ENCODE results near the gene SV2A. TPM values are rescaled to one million over a fixed set of nuclear protein-coding genes. Genes with fewer than 3 reads are reported as not detected.
"Not testable (repeated sequence)": the region's sequence is repeated elsewhere in the genome, so short reads cannot be mapped to it uniquely, and the experiment has no call there.

SV2A gene
- total RNA-seq, 1 donor from 2014 or later: 0.51 TPM

DNA sequence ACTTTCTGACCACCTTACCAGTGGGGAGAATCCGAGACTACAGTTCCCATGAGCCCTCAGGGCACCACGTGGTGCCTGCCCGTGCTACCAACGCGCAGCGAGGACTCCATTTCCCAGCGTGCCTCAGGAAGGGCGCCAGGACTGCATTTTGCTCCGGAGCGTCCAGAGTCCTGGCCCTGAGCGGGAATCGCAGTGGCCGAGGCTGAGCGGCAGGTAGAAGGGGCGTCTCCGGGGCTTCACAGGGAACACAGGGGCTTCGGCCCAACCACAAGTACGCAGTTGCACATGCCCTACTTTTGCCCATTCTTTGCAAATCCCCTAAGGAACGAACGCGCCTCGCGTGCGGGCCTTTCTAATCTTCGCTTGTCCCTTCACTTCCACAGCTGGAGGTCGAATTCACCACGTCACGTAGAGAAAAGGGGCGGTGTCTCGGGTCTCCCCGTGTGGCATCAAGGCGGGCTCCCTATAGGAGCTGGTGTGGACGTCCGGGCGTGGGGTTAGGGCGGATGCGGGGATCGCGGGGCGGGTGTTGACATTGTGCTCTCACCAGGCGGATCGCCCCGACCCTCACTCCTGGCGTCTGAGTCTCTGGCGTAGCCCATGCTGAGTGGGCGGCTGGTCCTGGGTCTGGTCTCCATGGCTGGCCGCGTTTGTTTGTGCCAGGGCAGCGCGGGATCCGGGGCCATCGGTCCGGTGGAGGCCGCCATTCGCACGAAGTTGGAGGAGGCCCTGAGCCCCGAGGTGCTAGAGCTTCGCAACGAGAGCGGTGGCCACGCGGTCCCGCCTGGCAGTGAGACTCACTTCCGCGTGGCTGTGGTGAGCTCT is 18.0 kb downstream of the SV2A start, which contains the start of gene BOLA1:
Gene BOLA1, plus strand, starts transcription at position 109 of the 825 bp plus-strand sequence. Its CDS starts 492 bp downstream, at position 601.
- intact Hi-C loops (cut with DNase I): no loop called here
- peak; percentile 99 for ATAC-seq
- DNase-seq (ENCODE audit: missing footprints): peak; percentile 96

DNA sequence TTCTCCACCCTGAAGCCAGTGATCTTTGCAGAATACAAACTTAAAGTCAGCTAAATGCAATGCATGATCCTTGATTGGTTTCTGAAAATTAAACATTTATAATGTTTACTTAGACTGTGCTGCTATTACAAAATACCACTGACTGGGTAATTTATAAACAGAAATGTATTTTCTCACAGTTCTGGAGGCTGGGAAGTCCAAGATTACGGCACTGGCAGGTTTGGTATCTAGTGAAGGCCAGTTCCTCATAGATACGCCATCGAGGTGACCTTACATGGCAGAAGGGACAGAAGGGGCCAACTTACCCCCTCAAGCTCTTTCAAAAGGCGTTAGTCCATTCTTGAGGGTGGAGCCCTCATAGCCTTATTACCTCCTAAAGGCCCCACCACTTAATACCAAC is 21.1 kb downstream of the SV2A start:
- no peak for ATAC-seq
- DNase-seq (ENCODE audit: missing footprints): no peak
- intact Hi-C loops (cut with DNase I): no loop called here

DNA sequence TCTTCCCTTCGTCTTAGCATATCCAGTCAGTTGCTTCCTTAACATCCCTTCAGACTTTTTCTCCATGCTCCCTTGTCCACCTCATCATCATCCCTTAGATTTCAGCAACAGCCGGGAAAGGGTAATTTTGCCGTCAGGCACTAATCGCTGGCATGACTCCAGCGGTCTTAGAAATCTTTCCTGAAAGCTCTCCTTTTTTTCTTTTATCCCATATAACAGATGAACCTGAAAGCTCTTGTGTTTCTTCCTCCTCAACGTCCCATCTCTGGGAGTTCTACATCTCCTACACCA is 28.7 kb downstream of the SV2A start:
- intact Hi-C loops (cut with DNase I): loop anchor here (1.0 kb wide), 1 partner anchor 39 kb away; no protein-coding TSS in a partner anchor
- DNase-seq (ENCODE audit: missing footprints): no peak

DNA sequence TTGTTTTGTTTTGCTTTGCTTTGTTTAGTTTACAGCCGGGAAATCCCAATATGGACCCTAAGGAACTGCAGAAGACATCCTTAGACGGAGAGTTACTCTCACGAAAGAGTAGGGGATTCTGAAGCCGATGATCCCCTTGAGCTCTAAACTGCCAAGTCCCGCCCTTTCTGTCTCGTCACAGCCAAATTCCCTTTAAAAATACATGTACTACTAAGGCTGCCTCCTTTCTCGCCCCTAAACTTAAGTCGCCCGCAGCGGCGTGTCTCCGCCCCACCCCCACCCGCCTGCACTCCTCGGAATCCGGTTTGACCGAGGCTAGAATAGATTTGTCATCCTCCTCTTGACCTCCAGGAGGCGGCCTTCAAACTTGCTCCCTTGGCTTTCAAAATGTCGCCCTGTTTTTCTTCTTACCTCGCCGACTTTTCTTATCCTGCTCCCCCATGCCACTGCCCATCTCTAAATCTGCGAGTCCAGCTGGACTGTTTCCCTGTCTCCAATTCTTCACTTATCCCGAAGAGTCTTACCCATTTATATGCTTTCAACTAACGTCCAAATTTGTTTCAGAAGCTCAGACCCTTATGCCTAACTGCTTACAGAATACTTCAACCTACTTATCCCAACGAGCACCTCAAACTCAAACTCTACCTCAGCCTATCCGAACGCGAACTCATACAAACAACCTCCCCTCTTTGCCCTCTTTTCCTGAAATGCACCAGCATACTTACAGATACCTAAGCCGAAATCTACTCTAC is 29.2 kb downstream of the SV2A start:
- intact Hi-C loops (cut with DNase I): loop anchor here (1.0 kb wide), 1 partner anchor 40 kb away; no protein-coding TSS in a partner anchor
- ATAC-seq (peak; percentile 46), DNase-seq (ENCODE audit: missing footprints) (peak; percentile 79)

More for the DNA sequence above, 28.7 kb downstream of the SV2A start:
- no peak for ATAC-seq

DNA sequence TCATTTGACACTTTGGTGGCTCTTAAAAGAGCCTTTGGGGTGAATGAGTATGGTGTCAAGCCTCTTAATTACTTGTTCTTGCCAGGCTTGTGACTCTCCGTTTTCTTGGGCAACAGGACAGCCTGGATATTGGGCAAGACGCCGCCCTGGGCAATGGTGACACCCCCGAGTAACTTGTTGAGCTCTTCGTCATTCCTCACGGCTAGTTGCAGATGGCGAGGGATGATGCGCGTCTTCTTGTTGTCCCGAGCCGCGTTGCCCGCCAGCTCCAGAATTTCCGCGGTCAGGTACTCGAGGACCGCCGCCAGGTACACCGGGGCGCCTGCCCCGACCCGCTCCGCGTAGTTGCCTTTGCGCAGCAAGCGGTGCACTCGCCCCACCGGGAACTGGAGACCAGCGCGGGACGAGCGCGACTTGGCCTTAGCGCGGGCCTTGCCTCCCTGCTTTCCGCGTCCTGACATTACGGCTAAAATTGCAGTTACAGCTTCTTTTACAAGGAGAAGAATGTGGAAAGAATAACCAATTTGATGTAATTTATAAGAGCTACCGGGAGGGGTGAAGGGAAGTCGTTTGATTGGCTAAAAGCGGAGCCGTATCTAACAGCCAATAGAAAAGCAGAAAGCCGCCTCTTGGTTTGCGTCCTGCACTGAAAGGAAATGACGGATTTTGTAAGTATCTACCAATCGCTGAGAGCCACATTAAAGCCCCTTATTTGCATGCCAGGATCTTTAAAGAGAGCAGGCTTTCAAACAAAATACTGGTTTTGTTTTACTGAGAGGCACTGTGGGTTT is 30.0 kb downstream of the SV2A start:
- ATAC-seq: peak; percentile 80
- intact Hi-C loops (cut with DNase I): loop anchor here (1.0 kb wide), 1 partner anchor 41 kb away; no protein-coding TSS in a partner anchor
- DNase-seq (ENCODE audit: missing footprints): peak; percentile 86

DNA sequence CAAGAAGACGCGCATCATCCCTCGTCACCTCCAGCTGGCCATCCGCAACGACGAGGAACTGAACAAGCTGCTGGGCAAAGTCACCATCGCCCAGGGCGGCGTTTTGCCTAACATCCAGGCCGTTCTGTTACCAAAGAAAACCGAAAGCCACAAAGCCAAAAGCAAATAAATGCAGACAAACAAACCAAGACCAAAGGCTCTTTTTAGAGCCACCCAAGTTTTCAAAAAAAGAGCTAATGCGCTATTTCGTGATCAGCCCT is 30.5 kb downstream of the SV2A start:
- intact Hi-C loops (cut with DNase I): not testable (repeated sequence)

DNA sequence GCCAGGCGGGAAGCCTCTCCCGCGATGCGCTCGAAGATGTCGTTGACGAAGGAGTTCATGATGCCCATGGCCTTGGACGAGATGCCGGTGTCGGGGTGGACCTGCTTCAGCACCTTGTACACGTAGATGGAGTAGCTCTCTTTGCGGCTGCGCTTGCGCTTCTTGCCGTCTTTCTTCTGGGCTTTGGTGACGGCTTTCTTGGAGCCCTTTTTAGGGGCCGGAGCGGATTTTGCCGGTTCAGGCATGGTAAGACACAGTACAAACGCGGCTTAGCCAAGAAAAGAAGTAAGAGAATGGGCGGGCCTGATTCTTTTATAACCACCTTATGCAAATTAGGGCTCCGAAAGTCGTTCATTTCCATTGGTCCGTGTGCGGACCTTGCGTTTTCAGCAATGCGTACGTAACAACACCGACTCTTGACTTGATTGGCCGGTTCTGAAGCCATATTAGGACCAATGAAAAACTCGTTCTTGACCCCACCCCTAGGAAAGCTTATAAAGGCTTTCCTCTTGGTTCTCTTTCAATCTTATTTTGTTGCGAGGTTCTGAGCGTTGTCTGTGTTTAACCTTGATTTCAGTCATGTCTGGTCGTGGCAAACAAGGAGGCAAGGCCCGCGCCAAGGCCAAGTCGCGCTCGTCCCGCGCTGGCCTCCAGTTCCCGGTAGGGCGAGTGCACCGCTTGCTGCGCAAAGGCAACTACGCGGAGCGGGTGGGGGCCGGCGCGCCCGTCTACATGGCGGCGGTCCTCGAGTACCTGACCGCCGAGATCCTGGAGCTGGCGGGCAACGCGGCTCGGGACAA is 31.0 kb downstream of the SV2A start:
- DNase-seq (ENCODE audit: missing footprints) (peak; percentile 87), ATAC-seq (peak; percentile 89)
- intact Hi-C loops (cut with DNase I): no loop called here

More for the DNA sequence above, 30.5 kb downstream of the SV2A start:
- DNase-seq (ENCODE audit: missing footprints); ATAC-seq: not testable (repeated sequence)

DNA sequence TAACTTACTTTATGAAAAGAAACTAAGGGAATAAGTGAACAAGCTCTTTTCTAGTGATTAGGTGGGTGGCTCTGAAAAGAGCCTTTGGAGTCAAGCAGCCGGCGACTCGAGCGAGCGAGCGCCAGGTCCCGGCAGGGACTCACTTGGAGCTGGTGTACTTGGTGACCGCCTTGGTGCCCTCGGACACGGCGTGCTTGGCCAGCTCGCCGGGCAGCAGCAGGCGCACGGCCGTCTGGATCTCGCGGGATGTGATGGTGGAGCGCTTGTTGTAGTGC is 31.6 kb downstream of the SV2A start:
- DNase-seq (ENCODE audit: missing footprints): peak; percentile 69
- intact Hi-C loops (cut with DNase I); ATAC-seq: not testable (repeated sequence)

DNA sequence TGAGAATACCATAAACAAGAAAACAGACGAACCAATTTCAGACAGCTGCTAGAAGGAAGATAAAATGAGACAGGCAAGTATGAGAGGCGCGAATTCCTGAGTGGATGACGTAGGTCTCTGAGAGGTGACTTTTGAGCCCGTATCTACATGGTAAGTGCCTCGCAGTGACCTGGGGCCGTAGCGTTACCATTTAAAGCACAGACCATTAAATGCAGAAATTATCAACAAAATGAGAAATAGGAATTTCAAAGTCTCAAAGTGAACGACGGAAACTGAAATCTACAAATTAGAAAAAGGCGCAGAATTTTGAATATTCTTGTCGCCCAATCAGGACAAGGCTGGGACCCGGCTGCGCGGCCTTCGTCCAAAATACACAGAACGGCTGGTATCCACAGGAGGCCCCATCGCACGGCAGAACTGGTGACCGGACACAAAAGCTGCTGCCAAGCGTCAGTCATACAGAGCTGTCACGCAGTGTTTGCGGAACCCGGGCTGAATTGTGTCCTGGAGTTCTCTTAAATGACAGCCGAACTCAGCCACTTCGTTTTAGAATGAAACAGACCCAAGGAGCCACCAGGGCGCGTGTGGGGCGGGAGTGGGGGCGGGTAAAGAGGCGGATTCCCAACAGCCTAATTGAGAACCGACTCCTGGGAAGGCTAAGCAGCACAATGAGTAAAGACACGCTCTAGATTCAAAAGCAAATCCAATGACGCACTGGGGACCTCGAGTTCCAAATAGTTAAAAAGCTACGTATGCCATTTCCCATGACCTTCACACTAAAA is 32.1 kb downstream of the SV2A start:
- intact Hi-C loops (cut with DNase I): no loop called here
- peak; percentile 67 for ATAC-seq
- DNase-seq (ENCODE audit: missing footprints): peak; percentile 95

DNA sequence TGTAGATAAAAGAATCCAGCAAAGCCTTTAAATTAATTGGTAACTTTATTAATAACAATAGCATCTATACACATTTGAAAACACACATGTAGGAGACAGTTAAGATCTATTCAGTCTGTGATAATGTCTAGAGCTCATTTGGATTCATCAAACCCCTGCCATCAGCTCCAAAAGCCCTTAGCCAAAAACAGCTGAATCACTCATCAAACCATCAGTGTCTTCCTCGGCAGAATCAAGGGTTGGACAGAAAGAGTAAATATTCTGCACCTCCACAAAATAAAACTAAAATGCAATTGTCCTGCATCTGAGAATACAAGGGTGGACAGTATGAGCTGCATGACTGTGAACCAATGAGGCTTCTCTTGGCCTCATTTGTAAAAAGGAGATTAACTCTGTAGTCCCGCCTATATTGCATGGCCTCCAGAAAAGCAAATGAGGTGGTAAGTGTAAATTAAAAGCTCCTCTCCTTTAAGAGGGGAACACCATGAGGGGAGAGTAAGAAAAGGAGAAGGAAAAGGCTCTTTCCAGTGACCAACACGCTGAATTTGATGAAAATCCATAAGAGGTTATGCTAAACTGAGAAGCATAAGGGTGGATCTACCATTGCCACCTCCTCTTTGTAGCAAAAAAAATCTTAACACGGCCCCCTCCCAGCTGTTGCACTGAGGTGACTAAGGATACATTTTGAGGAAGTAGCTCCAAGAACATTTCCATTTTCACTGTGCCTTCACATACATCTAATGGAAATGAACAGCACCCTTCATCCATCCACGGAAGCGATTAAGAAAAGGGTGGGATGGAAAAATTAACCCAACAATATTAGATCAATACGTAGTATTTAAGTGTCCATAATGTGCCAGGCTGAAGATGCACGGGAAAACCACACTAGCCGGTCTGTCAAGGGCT is 33.0 kb downstream of the SV2A start:
- ATAC-seq: no peak
- intact Hi-C loops (cut with DNase I): no loop called here
- no peak for DNase-seq (ENCODE audit: missing footprints)

DNA sequence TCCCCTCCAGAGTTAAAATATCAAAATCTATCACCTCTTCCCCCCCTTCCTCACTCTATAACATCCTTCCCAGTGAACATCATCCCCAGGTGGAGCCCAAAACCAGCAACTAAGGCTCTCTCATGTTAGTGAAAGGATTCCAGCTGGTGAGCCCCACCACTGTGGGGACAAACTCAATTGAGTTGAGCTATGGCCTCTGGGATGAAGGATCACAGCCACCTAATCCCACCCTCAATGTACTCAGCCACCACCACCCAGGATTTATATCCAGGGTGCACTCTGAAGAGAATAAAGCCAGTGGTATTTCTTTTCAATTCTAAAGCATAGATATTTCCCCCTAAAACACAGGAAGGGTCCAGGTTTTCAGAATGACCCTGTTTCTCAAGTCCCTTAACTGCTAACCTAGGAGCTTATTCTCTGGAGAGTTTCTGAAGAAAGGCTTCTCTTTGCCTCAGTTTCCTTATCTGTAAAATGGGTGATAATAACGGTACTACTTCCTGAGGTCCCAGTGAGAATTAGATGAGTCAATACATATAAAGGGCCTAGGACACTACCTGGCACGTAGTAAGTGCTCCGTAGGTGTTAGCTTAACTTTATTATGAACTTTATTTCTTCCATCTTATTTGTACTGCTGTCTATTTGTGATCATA is 33.9 kb downstream of the SV2A start:
- ATAC-seq (no peak), DNase-seq (ENCODE audit: missing footprints) (no peak)

DNA sequence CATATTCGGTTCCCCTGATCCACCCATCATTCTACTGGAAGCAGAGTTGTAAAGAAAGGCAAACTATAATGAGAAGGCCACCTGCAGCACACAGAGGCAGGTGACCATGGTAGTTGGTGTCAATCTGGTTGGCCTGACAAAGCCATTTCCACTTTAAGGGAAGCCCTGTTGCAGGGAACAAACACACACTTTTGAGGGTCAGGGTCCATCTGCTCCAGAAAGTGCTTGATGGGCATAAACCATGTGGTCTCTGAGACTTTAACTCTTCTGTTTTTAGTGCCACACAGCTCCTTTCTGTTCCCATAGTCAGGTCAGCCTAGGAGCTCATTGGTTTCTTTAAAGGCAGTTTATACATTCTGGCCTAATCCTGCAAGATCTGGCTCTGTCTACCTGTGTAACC is 35.8 kb downstream of the SV2A start:
- DNase-seq (ENCODE audit: missing footprints): no peak
- ATAC-seq: no peak
- intact Hi-C loops (cut with DNase I): no loop called here

More for the DNA sequence above, 33.9 kb downstream of the SV2A start:
- intact Hi-C loops (cut with DNase I): no loop called here

DNA sequence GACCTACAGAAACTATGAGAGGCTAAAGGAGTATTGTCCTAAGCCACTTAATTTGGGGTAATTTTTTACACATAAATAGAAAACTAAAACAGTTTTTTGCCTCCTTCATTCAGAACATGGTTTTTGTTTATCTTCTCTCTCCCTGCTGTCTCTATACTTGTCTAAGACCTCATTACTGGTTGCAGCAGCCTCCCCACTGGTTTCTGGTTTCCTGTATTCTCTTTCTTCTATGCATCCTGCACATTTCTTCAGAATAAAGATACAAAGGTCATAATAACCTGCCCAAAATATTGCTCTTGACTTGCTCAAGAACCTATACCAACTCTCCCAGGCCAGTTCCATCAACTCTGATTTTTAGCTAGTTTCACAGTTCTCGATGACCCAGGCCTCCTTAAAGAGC is 38.1 kb downstream of the SV2A start:
- ATAC-seq: no peak
- intact Hi-C loops (cut with DNase I): no loop called here
- DNase-seq (ENCODE audit: missing footprints): no peak

DNA sequence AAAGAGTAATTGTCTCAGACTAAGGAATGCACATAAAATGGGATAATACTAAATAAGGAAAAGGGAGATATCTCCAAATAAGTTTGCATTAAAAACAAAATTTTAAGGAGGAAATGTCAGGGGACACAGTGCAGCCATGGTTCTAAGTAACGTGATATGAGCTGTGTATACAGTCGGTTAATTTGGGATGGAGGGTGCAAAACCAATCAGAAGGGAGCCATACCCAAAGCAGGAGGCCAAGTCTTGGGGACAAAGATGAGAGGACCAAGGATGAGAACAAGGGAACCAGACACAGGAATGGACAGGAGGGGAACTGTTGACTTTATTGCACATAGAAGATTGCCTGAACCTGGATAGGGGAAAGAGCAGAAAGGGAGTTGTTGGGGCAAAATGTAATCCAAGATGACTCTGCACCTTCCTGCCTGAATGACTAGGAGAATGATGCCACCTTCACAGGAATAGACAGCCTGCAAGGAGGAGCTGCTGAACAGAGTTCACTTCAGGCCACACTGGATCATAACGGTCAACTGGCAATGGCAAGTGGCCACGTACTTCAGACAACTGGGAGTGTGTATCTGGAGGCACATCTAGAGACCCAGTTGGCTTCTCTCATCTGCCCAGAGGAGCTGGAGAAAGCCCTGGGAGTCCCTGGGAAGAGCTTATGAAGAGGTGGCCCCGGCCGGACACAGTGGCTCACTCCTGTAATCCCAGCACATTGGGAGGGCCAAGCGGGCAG is 40.3 kb downstream of the SV2A start:
- intact Hi-C loops (cut with DNase I): no loop called here
- DNase-seq (ENCODE audit: missing footprints) (no peak), ATAC-seq (no peak)

DNA sequence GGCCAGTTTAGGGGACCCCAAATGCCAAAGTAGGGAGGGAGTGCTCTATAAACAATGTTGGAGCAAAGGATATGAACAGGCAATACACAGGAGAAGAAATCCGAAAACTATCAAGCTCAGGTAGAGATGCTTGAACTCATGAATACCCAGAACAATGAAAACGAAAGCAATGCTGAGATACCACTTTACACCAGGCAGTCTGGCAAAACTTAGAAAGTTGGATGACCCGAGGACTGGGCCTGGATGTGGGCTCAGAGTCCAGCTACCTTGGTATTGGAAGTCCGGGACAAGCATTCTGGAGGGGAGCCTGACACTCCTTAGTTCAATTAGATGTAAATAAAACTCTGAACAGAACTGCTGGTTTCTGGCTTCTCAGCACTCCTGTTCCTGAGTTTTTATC is 44.6 kb downstream of the SV2A start:
- intact Hi-C loops (cut with DNase I); ATAC-seq; DNase-seq (ENCODE audit: missing footprints): not testable (repeated sequence)

DNA sequence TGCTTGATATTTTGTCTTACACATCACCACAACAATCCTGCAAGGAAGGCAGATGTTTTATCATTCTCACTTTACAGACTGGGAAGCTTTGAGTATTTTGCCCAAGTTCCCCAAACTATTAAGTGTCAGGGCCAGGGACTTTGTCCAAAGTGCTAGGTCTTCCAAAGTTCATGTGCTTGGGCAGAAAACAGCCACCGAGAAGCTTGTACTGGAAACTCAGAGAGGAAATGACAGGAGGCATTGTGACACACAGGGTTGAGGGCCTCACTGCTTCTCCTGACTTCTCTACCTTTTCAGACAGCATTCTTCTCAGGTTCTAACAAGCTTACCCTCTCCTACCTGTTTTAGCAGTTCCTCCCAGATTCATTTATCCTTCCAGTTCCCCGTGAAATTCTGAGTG is 50.8 kb downstream of the SV2A start:
- peak; percentile 28 for ATAC-seq
- DNase-seq (ENCODE audit: missing footprints); intact Hi-C loops (cut with DNase I): not testable (repeated sequence)
